Islet precursor cell (in vitro differentiated cells): ENCODE results near the gene EPHB1.

ENCODE experiments used
- DNase-seq: peaks from one replicate; pipeline ENCODE4 v3.0.0-alpha.2; 2018

The EPHB1 gene

GRCh38 chr3:134794950-134795745 lies at the start of gene EPHB1:
TSS of gene EPHB1 (plus strand) at chr3:134795260.
- peak; percentile 99 for DNase-seq

DNA sequence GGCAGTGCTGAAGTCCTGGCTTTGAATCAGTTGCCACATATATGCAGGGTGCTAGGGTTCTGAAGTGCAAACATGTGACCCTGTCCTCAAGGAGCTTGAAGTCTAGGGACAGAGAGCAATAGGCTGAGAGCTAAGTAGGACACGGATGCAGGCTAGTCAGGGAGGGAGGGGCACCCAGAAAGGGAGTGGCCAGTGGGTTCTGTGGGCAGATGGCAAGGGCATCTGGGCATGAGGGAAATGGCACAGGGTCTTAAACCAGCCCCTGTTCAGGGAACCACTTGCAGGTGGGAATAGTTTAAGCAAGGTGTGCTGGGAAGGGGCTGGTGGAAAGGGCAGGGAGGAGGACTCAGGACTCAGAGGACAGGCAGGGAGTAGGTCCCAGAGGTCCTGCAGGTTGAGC lies 46.4 kb upstream of the EPHB1 start:
- DNase-seq = peak; percentile 27

DNA sequence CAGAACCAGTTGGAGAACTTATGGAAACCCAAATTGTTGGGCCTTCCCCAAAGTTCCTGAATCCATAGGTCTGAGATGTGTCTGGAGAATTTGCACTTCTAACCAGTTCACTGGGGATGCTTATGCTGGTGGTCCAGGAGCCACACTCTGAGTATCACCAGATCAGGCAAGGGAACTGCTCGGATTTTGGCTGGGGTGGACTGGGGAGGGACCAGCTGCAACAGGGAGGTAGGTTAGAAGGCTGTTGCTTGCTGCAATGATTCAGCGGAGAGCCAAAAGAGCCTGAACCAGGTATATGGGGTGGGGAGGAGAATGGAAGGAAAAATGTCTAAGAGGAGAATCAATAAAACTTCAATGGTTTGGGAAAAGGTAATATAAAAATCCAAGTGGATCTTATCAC lies 45.9 kb upstream of the EPHB1 start:
- DNase-seq = no peak

DNA sequence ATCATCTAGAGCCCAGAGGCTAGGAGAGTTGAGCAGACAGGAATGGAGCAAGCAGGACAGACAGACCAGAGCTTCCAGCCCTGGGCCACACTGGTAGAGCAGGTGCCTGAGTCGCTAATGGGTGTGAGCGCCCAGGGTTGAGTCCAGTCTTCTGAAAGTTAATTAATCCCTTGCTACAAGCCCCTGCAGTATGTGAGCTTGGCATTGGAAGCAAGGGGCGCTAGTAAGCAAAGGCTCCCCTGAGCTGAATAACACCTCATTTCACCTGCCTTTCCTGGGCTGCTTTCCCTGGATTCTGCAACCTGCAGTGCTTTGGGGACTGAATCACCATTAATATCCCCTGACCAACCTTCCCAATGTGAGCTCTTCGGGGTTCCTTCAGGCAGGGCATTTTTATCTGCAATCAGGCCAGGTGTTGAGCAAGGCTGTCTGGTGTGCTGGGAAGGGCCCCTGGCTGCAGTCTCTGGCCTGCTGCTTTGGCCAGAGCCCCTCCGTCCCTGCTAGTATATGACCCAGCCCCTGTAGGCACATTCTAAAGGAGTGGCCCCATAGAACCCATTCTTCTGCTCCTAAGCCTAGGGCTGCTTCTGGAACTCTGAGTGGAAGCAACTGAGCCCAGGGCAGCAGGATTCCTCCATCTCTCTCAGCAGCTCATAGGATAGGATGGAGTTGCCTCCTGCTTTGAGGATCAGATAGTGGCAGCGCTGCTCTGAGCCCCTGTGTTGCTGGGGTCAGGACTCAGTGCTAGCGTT lies 45.1 kb upstream of the EPHB1 start:
- peak; percentile 49 for DNase-seq

GRCh38 chr3:134751831-134752230 lies 43.2 kb upstream of the EPHB1 start:
- peak; percentile 32 for DNase-seq

DNA sequence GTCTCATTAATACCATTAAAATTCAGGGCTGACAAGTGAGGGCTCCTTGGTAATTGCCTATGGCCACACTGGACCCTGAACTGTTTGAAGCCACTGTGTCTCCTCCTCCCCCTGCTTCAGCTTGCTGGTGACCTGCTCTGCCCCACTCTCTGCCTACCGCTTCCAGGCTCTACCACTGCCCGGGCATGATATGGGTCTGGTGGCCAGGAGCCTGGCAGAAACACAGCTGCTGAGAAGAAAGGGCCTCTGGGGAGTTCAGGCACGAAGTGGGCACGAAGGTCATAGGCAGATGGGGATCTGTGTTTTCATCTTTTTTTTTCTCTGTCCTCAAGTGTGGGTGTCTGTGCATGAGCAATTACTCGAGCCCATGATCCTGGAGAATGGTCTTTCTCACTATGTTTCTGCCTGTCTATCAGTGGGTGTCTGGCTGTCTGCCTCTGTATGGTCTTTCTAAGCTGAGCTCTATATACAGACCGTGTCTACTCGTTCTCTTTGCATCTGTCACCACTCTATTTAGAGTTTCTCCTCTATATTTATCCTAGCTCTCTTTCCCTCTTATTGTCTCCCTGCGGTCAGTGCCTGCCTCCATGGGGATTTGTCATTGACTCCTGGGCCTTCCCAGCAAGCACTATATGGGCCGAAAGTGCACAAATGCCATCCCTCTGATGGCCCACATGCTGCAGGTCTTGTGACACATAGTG lies 42.1 kb upstream of the EPHB1 start:
- DNase-seq = peak; percentile 33

- peak; percentile 38 for DNase-seq
Observed at GRCh38 chr3:134753999-134754742, 40.9 kb upstream of the EPHB1 start.

GRCh38 chr3:134754768-134755559 lies 40.1 kb upstream of the EPHB1 start:
- DNase-seq = peak; percentile 86

DNA sequence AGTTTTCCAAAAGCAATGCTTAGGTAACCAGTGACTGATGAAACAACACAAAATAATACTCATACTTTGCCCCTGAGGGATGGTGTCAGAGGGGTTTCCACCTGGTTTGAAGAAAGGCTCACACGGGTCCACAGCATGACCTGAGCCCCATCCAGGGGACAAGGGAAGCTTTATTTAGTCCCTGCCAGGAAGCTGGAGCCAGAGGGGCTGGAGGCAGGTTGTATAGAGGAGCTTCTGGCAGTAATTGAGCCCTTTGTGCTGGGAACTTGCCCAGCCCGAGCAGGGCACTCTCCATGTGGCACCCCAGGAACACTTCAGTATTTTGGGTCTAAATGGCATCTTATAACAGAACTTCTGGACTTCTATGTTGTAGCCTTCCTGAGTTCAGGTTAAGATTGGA lies 39.2 kb upstream of the EPHB1 start:
- DNase-seq = no peak

DNA sequence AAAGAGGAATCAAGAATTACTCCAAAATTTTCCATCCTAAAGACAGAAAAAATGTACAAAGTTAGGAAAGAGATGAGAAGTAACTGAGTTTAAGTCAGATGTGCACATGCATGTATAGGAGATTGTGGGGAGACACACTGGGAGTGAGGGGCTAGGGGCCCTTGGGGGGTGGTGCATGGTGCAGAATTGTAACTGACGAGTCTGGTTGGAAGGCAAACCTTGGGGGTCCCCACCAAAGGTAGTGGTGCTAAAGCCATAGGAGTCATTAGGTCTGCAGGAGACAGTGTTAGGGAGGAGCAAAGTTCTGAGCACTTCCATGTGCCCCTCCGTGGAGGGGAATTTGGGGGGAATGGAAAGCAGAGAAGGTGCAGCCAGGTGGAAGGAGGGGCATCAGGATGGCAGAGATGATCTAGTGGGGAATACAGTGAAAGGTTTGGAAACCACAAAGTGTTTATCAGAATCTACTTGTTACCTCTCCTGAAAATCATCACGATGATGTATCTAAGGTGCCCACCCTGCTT lies 37.5 kb upstream of the EPHB1 start:
- no peak for DNase-seq

DNA sequence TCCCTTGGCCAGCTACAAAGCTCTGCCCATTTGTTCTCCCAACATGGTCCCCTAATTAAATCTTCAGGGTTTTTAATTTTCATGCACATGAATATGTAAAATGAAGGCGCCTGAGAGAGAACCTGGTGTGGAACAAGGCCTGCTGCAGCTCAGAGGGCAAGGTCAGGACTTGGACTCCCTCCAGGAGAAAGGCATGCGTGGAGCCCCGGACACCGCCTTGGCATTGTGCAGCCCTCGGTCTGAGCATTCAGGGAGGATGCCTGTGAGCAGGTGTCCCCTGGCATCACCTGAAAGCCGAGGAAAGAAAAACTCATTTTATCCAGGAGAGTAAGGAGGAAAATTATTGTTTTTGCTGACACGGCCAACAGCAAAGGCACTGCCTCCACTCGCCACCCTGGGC lies 33.8 kb upstream of the EPHB1 start:
- DNase-seq = no peak

- DNase-seq = no peak
Observed at GRCh38 chr3:134762016-134762415, 33.0 kb upstream of the EPHB1 start.

- no peak for DNase-seq
Observed at GRCh38 chr3:134765468-134765867, 29.6 kb upstream of the EPHB1 start.

- no peak for DNase-seq
Observed at GRCh38 chr3:134766290-134766689, 28.8 kb upstream of the EPHB1 start.

- no peak for DNase-seq
Observed at GRCh38 chr3:134768116-134768515, 26.9 kb upstream of the EPHB1 start.

- no peak for DNase-seq
Observed at GRCh38 chr3:134768837-134769236, 26.2 kb upstream of the EPHB1 start.

- DNase-seq = no peak
Observed at GRCh38 chr3:134769287-134769868, 25.7 kb upstream of the EPHB1 start.

GRCh38 chr3:134772011-134772410 lies 23.0 kb upstream of the EPHB1 start:
- no peak for DNase-seq

DNA sequence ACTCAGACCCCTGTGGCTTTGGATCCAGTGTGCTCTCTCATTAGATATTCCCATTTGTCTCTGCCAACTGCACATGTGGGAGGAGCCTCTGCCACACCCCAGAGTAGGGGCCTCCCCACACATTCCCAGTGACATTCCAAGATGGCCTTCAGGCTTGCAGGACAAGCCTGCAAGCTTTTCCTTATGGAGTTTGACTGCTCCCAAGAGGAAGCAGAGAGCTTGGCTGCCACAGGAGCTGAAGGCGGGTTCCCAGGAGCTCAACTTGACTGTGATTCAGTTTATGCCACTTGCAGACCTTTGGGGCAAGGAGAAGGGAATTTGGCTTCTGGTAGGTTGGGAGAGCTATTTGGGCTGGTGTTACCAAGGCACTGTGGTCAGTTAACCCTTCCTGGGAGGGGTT lies 22.5 kb upstream of the EPHB1 start:
- DNase-seq = no peak

- DNase-seq = no peak
Observed at GRCh38 chr3:134775831-134776230, 19.2 kb upstream of the EPHB1 start.

DNA sequence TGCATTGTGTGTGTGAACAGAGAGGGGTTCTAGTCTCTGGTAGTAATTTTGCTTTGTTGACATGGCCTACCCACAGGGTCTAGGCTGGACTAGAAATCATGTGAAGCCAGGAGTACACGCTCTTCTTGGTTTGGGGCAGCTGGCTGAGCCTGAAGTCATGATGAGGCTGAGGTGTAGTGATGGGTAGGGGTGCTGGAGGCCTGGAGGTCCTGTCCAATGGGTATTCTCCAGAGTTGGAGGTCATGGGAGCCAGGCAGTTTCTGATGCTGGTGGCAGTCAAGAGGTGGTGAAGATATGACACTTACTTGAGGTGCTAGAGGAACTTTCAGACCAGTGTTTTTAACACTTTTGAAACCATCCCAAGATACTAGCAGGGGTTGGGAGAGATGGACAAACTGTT lies 18.5 kb upstream of the EPHB1 start:
- DNase-seq = no peak

- no peak for DNase-seq
Observed at GRCh38 chr3:134777341-134777740, 17.7 kb upstream of the EPHB1 start.
